Activated T-cell treated with anti-CD3 and anti-CD28 coated beads, Interleukin-2, amount 50 U/mL, for 48 hours (primary cell): ENCODE results near the gene DNAH8.

Experiments
- DNase-seq, 2 experiments: peaks; one replicate each; pipeline ENCODE4 v3.0.0-alpha.2; 2020

The DNAH8 gene

GRCh38 chr6:39026175-39026574 is 311.1 kb downstream of the DNAH8 start:
- no peak for DNase-seq

GRCh38 chr6:39029156-39030011 is 314.3 kb downstream of the DNAH8 start:
- peak; percentile 73 to 77 for DNase-seq

DNA sequence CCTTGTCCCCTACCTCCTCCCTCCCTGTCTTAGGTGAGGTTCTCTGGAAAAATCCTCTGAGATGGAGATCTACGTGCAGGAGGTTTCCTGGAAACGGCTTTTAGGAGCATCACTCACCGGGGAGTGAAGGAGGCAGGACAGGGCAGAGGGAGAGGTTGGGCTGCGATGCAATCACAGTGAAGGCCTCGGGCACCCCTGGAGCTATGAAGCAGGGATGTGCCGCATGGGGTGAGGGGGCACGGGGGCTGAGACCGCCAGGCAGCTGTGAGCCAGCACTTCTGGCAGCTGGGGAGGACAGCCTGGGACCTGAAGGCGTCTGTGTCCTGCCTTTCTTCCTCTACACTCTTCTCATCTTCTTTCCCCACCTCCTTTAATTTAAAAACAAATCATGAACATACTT is 320.6 kb downstream of the DNAH8 start:
- DNase-seq, result no peak

DNA sequence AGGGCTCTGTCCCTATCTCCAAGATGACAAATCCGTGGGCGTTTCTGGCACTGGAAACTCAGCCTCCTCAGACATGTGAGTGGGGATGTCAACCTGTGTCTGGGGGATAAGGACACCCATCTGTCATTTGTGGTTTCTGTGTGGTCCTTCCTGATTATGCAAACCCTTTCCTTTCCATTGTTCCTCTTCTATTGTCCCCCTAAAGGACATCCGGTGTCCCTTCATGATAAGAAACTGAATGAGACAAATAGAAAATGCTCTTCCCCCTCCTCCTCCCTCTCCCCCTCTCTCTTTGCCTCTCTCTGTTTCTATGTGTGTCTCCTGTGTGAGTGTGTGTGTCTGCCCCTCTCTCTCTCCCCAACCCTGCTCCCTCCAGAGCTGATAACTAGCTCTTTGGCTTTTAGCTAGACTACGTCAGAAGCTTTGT is 322.0 kb downstream of the DNAH8 start:
- DNase-seq, result no peak

DNA sequence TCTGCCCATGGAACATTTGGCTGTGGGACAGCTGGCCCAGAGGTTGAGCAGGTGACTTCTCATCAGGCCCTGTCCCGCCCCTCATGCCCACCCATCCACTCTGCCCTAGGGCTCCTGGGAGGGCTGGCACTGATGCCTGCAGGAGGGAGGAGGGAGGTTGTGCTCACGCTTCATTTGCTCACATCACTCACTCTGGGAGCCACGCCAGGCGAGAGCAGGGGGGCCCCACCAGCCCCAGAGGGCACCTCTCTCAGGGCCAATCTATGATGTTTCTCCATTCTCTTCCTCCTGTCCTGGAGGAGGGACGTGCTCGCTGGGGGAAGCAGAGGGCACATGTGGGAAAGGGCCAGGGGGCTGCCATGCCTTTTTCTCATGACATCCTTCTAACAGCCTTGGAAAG is 322.6 kb downstream of the DNAH8 start:
- no peak for DNase-seq

GRCh38 chr6:39040080-39040673 is 325.1 kb downstream of the DNAH8 start:
- DNase-seq, result no peak

DNA sequence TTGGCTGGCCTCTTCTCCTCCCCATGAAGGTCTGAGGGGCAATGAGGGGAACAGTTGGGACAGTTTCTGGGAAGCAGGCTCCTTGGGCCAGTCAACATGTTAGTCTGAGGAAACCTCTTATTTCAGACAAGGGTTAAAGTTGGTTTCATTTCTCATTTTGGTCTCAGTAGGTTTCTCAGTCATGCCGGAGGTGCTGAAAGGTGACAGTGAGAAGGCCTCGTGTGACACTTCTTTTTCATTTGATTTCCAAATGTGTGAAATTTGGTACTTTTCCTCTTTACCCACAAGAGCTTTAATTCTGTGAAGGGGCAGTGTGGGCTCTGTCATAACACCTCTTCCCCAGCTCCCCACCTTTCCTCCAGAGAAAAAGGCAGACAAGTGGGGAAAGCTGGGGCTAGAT is 326.0 kb downstream of the DNAH8 start:
- no peak for DNase-seq

GRCh38 chr6:39043776-39044175 is 328.7 kb downstream of the DNAH8 start:
- no peak for DNase-seq

- no peak for DNase-seq
Measured at GRCh38 chr6:39044181-39044580, 329.1 kb downstream of the DNAH8 start.

- DNase-seq, result no peak
Measured at GRCh38 chr6:39047434-39048327, 332.6 kb downstream of the DNAH8 start.

DNA sequence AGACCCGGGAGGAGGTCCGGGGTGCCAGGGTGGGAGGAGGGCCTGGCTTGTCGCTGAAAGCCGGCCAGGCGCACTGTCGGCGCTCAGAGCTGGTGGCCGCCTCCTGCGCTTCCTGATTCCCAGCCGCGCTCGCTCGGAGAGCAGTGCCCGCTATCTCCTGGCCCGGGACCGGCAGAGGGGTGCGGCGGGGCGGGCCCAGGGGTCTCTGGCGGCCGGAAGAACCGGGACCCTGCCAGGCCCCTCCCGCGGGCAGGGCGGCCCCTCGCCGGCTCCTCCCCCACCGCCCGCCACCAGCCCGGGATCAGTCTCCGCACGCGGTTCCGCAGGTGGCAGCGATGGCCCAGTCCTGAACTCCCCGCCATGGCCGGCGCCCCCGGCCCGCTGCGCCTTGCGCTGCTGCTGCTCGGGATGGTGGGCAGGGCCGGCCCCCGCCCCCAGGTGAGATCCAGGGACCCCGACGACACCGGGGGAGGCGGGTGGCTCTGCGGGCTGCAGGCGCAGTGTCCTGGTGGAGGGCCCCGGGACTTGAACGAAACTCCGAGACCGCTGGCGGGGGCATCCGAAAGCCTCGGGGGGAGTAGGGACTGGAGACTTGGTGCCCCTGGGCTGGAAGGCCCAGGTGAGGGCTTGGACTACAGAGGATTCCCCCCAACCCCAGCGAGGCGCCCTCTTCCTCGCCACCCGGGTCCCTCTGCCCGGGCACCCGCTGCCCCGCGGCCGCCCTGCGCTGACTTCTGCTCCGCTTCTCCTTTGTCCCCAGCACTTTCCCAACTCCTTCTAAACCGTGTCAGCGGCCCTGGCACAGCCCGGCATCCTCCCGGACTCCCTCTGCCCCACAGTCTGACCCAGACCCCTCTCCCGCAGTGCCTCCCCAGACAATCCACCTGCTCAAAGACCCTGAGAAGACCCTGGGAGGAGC is 333.6 kb downstream of the DNAH8 start, which contains the start of gene GLP1R:
TSS of gene GLP1R (plus strand) at position 301 of the 919 bp plus-strand sequence. CDS start at position 361, 60 bp downstream.
- peak in 1 of 2 experiments; percentile 48 for DNase-seq

DNA sequence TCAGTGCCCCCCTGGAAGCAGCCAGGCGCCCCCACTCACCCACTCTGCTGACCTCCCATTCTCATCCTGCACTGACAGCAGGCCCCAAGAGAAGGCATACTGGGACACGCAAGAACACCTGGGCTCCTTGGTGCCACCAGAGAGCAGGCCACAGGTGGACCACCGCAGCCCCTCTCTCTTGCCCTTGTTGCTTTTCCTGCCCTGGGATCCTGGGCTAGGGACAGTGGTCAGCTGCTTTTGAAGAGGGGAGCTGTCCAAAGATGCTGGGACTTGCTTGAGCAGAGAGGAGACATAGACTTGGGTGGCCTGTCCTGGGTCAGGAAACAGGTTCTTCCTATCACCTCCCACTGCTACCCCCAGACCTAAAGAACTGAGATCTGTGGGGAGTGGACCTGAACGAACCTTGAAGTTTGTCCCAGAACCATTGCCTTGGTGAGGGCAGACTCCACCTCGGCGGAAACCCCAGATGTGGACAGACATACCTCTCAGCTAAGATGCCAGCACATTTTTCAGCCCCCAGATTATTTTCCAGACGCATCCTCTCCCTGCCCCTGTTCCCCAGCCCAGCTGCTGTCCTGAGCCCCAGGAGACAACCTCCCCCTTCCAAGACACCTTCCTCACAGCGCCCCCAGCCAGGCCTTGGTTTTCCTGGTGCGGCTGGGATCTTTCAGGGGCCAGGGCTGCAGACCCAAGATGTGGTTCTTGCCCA is 334.6 kb downstream of the DNAH8 start:
- DNase-seq, result peak; percentile 23 to 24

DNA sequence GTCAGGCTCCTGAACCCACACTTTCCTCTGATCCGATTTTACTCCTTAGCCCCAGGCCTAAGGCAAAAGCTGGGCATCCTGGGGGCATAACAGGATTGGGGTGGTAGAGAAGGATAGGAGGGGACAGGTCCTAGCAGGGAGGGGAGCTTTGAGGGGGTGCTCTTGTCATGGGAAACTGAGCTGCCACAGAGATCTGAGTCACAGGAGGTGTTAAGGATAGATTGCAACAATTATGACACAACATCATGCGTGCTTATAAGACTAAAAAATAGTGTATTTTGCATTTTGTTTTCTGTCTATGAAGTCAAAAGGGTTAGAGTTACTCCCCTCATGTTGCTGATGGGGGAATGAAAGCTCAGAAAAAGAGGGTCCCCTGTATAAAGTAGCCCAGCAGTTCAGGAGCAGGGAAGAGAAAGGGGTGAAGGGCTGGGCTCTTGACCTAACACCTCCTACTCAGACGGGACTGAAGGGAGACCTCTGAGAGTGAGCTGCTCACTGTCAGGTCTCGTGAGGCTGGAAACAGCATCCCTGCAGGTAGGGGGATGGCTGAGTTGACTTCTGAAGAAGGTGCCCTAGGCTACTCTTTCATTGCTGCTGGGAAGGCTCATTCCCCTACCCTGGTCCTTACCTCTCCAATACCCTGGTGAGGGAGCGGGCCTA is 335.5 kb downstream of the DNAH8 start:
- peak; percentile 27 to 28 for DNase-seq

DNA sequence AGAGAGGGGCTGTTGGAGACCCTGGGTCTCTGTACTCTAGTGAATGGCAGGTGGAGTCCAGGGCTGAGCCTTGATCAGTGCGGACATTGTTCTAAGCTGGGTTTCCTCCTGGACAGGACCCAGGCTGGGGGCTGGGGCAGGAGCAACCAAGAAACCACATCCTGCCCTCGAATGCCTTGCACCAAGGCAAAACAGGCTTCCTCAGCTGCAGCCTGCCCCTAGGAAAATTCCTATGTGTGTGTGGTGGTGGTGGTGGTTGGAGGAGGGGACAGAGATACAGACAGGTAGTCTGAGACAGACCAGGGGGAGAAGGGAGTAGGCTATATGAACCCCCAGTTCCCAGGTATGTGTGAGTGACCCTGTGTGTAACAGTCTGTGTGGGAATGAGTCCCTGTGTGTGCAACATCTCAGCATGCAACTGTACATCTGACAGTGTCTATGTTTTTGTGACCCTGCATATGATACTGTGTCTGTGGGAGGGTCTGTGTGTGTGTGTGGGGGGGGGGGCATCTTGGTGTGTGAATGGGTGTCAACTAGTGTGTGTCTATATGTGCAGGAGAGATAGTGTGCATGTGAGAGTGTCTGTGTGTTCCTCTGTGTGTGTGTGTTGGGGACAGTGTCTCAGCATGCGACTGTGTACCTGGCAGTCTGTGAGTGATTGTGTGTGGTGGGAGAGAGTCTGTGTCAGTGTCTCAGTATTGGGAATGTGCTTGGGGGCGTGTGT is 336.4 kb downstream of the DNAH8 start:
- DNase-seq, result no peak

GRCh38 chr6:39053016-39053624 is 338.0 kb downstream of the DNAH8 start:
- no peak for DNase-seq

GRCh38 chr6:39053854-39054576 is 338.9 kb downstream of the DNAH8 start:
- DNase-seq, result no peak

DNA sequence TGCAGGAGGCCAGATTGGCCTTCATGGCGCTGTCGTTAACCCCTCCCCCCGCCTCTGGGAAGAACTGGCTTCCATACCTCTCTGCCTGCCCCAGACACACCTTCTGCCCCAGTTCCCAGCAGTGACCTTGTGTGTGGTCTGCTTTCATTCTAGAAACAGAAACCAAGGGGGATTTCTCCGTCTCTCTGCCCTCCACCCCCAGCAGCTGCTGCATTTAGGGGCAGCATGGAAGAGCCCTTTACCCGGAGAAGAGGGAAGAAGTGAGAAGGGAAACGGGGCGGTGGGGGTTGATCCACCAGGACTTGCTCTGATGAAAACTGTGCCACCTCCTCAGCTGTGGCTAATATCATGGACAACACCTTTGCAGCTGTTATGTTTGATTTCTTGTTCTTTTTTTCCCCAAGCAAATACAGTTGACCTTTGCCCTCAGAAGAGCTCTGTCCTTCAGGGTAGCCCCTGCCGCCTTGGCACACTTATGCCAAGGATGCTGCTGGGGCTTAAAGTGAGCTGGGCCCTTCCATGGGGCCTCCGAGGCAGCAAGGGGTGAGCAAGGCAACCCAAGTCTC is 339.5 kb downstream of the DNAH8 start:
- DNase-seq, result no peak

- DNase-seq, result no peak
Measured at GRCh38 chr6:39055661-39056060, 340.6 kb downstream of the DNAH8 start.

DNA sequence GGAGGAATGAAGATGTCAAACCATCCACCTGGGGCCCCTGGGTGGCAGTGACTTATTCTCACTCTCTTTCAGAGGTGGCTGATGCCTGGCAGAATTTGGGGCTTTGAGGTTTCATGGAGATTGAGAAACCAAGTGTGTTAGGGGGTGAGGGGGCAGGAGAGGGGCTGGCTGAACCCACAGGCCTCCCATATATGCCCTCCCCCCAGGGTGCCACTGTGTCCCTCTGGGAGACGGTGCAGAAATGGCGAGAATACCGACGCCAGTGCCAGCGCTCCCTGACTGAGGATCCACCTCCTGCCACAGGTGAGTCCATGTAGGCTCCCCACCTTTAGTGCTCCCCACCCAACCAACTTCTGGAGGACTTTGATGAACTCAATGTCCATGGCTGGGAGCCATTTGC is 341.1 kb downstream of the DNAH8 start:
- no peak for DNase-seq
